ENCODE data around the gene KCNRG.

GRCh38 chr13:49993666-49994065 is 21.6 kb upstream of the KCNRG start:
- TF ChIP-seq TEAD4 (IDR thresholded peaks at IDR 0.05) (no peak), REST (IDR thresholded peaks at IDR 0.05; ENCODE audit: low read depth) (no peak), YY1 (IDR thresholded peaks at IDR 0.05; ENCODE audit: low read depth) (no peak), EGR1 (IDR thresholded peaks at IDR 0.05) (no peak), CEBPB (IDR thresholded peaks at IDR 0.05) (no peak), FOXM1 (IDR thresholded peaks at IDR 0.05; ENCODE audit: borderline replicate concordance, low read depth) (no peak), EP300 (IDR thresholded peaks at IDR 0.05; ENCODE audit: borderline replicate concordance) (no peak), USF1 (IDR thresholded peaks at IDR 0.05) (no peak), RAD21 (IDR thresholded peaks at IDR 0.05; ENCODE audit: low read depth) (no peak), MAX (IDR thresholded peaks at IDR 0.05) (no peak)
